ENCODE results near the gene HTRA2.

The HTRA2 gene

GRCh38 chr2:74566754-74567085, 37.0 kb downstream of the HTRA2 start:
- H3K4me2 ChIP-seq (ENCODE audit: low read depth, low read length, poor library complexity, severe bottlenecking): no peak overlapping the region

DNA sequence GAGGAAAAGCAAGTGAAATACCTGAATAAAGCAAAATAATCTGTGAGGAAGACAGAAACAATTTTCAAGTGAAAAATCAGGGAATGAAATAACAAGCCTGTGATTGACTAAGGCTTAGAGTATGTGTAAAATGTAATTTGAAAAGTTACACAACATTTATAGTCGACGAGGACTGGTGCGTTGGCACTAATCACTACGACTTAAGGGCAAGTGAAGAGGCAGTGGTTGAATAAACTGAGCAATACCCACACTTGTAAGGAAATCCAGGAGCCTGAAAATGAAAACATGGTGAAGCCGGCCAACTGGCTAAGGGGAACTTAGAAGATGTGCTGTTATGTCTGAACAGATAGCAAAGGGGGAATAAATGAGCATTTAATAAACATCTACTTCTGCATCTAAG, 38.1 kb downstream of the HTRA2 start:
- no peaks in the 10 kb centered on the region for H3K36me3 ChIP-seq (ENCODE audit: insufficient read depth, low read length)
- H3K4me3 ChIP-seq (ENCODE audit: low read length, poor library complexity, severe bottlenecking): no peak overlapping the region
- H2AFZ ChIP-seq (ENCODE audit: low read length): no peak overlapping the region
- H3K9ac ChIP-seq (ENCODE audit: low read depth, low read length, poor library complexity, severe bottlenecking): no peak overlapping the region
- H3K27me3 ChIP-seq (ENCODE audit: insufficient read depth, low read length, poor library complexity, severe bottlenecking): no peaks in the 10 kb centered on the region
- no peaks in the 10 kb centered on the region for H3K9me2 ChIP-seq (replicated peaks; ENCODE audit: low read depth, low read length)
- H3F3A ChIP-seq (ENCODE audit: low read depth): no peaks in the 10 kb centered on the region
- no peak for TF ChIP-seq CTCF (conservative IDR thresholded peaks at IDR 0.05; ENCODE audit: low read length)
- no peak for TF ChIP-seq EZH2phosphoT487 (IDR thresholded peaks at IDR 0.05; ENCODE audit: borderline replicate concordance)
- peaks cover 3% of the 10 kb centered on the region for H3K4me1 ChIP-seq (ENCODE audit: insufficient read depth, low read length, poor library complexity, severe bottlenecking)
- no peaks in the 10 kb centered on the region for H3K9me3 ChIP-seq (ENCODE audit: insufficient read depth, low read depth, low read length)
- no peaks in the 10 kb centered on the region for H4K20me1 ChIP-seq (ENCODE audit: insufficient read depth, low read length, poor library complexity, severe bottlenecking)
- no peaks in the 10 kb centered on the region for H3K79me2 ChIP-seq (ENCODE audit: insufficient read depth, low read length)
- no peak overlapping the region for H3K4me2 ChIP-seq (ENCODE audit: low read depth, low read length, poor library complexity, severe bottlenecking)

More at GRCh38 chr2:74566754-74567085, 37.0 kb downstream of the HTRA2 start:
- Histone ChIP-seq H3K4me3 (ENCODE audit: low read length, poor library complexity, severe bottlenecking) (no peak overlapping the region), H3K36me3 (ENCODE audit: insufficient read depth, low read length) (no peaks in the 10 kb centered on the region), H3K79me2 (ENCODE audit: insufficient read depth, low read length) (no peaks in the 10 kb centered on the region), H3K9ac (ENCODE audit: low read depth, low read length, poor library complexity, severe bottlenecking) (no peak overlapping the region), H3K9me2 (replicated peaks; ENCODE audit: low read depth, low read length) (no peaks in the 10 kb centered on the region), H3K27me3 (ENCODE audit: insufficient read depth, low read length, poor library complexity, severe bottlenecking) (no peaks in the 10 kb centered on the region), H4K20me1 (ENCODE audit: insufficient read depth, low read length, poor library complexity, severe bottlenecking) (no peaks in the 10 kb centered on the region), H3K4me1 (ENCODE audit: insufficient read depth, low read length, poor library complexity, severe bottlenecking) (peaks cover 12% of the 10 kb centered on the region), H3K9me3 (ENCODE audit: insufficient read depth, low read depth, low read length) (no peaks in the 10 kb centered on the region), H3F3A (ENCODE audit: low read depth) (no peaks in the 10 kb centered on the region), H2AFZ (ENCODE audit: low read length) (no peak overlapping the region)
- TF ChIP-seq CTCF (conservative IDR thresholded peaks at IDR 0.05; ENCODE audit: low read length) (no peak), EZH2phosphoT487 (IDR thresholded peaks at IDR 0.05; ENCODE audit: borderline replicate concordance) (no peak)

DNA sequence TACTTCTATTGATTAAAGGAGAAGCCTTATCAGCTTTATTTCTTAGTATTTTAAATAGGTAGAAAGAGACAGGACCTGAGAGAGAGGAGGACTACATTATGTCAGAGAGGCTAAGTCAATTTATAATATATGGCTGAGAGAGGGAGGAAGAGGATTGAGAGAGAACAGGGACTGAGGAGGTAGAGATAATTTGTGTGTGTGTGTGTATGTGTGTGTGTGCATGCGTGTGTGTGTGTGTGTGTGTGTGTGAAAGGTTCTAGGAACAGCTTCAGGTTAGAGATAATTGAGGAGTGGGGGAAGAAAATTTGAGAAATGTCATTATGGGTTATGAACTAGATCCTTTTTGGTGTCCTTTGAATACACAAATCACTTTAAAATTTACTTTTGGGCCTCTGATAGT, 40.0 kb downstream of the HTRA2 start:
- H3K4me1 ChIP-seq (ENCODE audit: insufficient read depth, low read length, poor library complexity, severe bottlenecking): peaks cover 16% of the 10 kb centered on the region
- no peak overlapping the region for H3K4me3 ChIP-seq (ENCODE audit: low read length, poor library complexity, severe bottlenecking)
- H3K27me3 ChIP-seq (ENCODE audit: insufficient read depth, low read length, poor library complexity, severe bottlenecking): no peaks in the 10 kb centered on the region
- no peaks in the 10 kb centered on the region for H3K36me3 ChIP-seq (ENCODE audit: insufficient read depth, low read length)
- H3K9ac ChIP-seq (ENCODE audit: low read depth, low read length, poor library complexity, severe bottlenecking): no peak overlapping the region
- H4K20me1 ChIP-seq (ENCODE audit: insufficient read depth, low read length, poor library complexity, severe bottlenecking): no peaks in the 10 kb centered on the region
- H3K9me2 ChIP-seq (replicated peaks; ENCODE audit: low read depth, low read length): no peaks in the 10 kb centered on the region
- peaks cover 7% of the 10 kb centered on the region; the same call in 1 of the 2 replicates for H3F3A ChIP-seq (ENCODE audit: low read depth)
- no peaks in the 10 kb centered on the region for H3K79me2 ChIP-seq (ENCODE audit: insufficient read depth, low read length)
- TF ChIP-seq CTCF (conservative IDR thresholded peaks at IDR 0.05; ENCODE audit: low read length) (no peak), EZH2phosphoT487 (IDR thresholded peaks at IDR 0.05; ENCODE audit: borderline replicate concordance) (no peak)
- H2AFZ ChIP-seq (ENCODE audit: low read length): no peak overlapping the region
- no peak overlapping the region for H3K4me2 ChIP-seq (ENCODE audit: low read depth, low read length, poor library complexity, severe bottlenecking)
- H3K9me3 ChIP-seq (ENCODE audit: insufficient read depth, low read depth, low read length): no peaks in the 10 kb centered on the region

Data from Loucy (cell line).